NT2/D1 (cell line): Measurements from ENCODE around the gene SMTNL2.
"Not testable (repeated sequence)": the region's sequence is repeated elsewhere in the genome, so short reads cannot be mapped to it uniquely, and the experiment has no call there.

ENCODE experiments used
- DNase-seq: peaks from one replicate; pipeline ENCODE4 v3.0.0-alpha.2; 2011; ENCODE audit warnings: low read depth, low spot score
- H3K27me3 ChIP-seq: 2 replicates; pipeline ENCODE4 v1.6.0; 2011; ENCODE audit warnings: mild to moderate bottlenecking; ENCODE audit not compliant: insufficient read length, insufficient read depth
- H3K36me3 ChIP-seq: 2 replicates; pipeline ENCODE4 v1.6.1; 2011; ENCODE audit warnings: mild to moderate bottlenecking, low read length, mixed read lengths; ENCODE audit not compliant: insufficient read depth, insufficient read length
- H3K4me1 ChIP-seq: 2 replicates; pipeline ENCODE4 v1.5.1; 2011; ENCODE audit not compliant: insufficient read depth, insufficient read length
- H3K4me3 ChIP-seq: 2 replicates; pipeline ENCODE4 v1.5.1; 2011; ENCODE audit warnings: low read depth; ENCODE audit not compliant: insufficient read length
- H3K9ac ChIP-seq: 2 replicates; pipeline ENCODE4 v1.6.0; 2011; ENCODE audit warnings: low read depth; ENCODE audit not compliant: insufficient read length
- H3K9me3 ChIP-seq: 2 replicates; pipeline ENCODE4 v1.5.1; 2011; ENCODE audit warnings: mild to moderate bottlenecking, low read length; ENCODE audit not compliant: insufficient read depth
- SUZ12 ChIP-seq: IDR thresholded peaks from 2 replicates; pipeline ENCODE4 v1.6.1; 2011; ENCODE audit not compliant: insufficient read length, insufficient read depth; ENCODE audit errors: extremely low read depth
- YY1 ChIP-seq: IDR thresholded peaks from 2 replicates; pipeline ENCODE4 v1.6.1; 2011; ENCODE audit not compliant: insufficient read length, insufficient read depth
- ZNF274 ChIP-seq: IDR thresholded peaks from 2 replicates; pipeline ENCODE4 v1.6.1; 2011; ENCODE audit warnings: mild to moderate bottlenecking, low read depth, low read length

The SMTNL2 gene

DNA sequence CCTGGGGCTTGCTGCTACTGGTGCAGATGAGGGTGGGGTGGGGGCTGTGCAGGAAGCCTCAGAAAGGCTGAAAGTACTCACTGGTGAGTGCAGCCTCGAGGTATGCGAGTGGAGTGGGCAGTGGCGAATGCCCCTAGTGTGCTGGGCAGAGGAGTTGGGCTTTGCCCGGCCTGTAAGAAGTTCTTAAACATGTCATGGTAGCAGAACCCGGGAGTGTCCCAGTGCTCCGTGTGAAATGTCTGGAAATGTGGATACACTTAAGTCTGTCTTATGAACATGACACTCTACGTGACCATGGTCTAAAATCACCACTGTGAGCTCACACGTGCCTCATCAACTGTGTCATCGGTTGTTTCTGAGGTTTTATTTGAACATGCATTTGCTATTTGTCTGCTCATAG, 1.7 kb downstream of the SMTNL2 start:
- TF ChIP-seq SUZ12 = no peak
- no peak for TF ChIP-seq ZNF274
- TF ChIP-seq YY1 = no peak
- Histone ChIP-seq H3K36me3 (no peaks in the 10 kb centered on the region), H3K4me3 (no peak overlapping the region), H3K4me1 (peaks cover 27% of the 10 kb centered on the region), H3K27me3 (peaks cover 36% of the 10 kb centered on the region), H3K9ac (no peak overlapping the region), H3K9me3 (no peaks in the 10 kb centered on the region)
- no peak for DNase-seq

DNA sequence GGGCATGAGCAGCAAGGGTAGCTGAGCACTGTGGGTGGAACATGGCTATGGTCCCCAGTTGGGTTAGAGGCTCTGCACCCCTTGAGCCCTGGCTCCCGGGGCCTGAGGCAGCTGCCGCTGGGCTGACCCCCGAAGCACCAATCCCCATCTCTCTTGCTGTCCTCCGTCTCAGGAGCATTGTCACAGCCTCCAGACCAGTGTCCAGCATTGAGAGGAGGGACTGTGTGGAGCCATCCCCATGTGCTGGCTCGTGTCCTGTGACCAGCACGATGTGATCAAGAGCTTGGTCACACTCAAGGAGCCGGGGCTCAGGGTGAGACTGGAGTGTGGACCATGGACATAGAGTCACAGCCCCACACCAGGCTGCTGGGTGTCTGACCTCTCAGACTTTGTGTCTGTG, 2.9 kb downstream of the SMTNL2 start:
- no peak for TF ChIP-seq SUZ12
- no peak for TF ChIP-seq ZNF274
- no peak for TF ChIP-seq YY1
- H3K9ac ChIP-seq = no peak overlapping the region
- H3K9me3 ChIP-seq = no peaks in the 10 kb centered on the region
- H3K36me3 ChIP-seq = no peaks in the 10 kb centered on the region
- H3K4me1 ChIP-seq = peaks cover 20% of the 10 kb centered on the region
- no peak overlapping the region for H3K4me3 ChIP-seq
- DNase-seq = no peak
- peaks cover 36% of the 10 kb centered on the region for H3K27me3 ChIP-seq

DNA sequence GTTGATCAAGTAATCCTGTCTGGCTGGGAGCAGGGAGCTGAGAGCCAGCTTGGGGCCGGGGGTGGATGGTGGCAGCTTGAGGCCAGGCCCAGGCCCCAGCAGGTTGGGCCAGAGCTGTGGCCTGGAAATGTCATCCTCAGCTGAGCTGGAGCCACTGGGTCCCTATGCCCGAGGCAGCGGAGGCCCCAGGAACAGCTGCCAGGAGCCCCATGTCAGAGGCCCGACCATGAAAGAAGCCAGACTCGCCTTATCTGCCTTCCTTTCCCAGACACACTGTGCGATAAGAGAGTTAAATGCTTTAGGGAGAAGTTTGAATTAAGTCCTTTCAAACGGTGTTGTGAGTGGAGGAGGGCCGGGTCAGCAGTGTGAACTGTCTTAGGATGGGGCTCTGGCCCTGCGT, 3.5 kb downstream of the SMTNL2 start:
- Histone ChIP-seq H3K36me3 (no peaks in the 10 kb centered on the region), H3K9ac (no peak overlapping the region), H3K4me1 (peaks cover 14% of the 10 kb centered on the region), H3K4me3 (no peak overlapping the region), H3K9me3 (no peaks in the 10 kb centered on the region), H3K27me3 (peaks cover 36% of the 10 kb centered on the region)
- no peak for DNase-seq
- TF ChIP-seq SUZ12 (no peak), YY1 (no peak), ZNF274 (no peak)

DNA sequence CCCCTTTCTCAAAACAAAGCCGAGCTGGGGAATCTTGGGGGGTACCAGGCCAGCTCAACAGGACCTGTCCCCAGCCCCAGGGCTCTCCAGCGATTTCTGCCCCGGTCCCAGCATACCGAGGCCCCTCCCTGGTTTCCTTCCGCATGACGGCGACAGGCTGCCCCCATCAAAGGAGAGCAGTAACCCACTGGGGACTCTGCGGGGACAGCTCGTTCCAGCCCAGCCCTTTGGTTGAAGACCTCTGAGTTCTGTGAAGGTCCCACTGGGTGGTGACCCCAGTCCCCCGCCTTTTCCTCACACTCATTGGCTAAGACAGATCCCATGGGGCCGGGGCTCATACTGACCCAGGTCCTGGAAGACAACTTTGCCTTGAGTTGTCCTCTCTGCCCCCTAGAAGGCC, 4.1 kb downstream of the SMTNL2 start:
- H3K4me3 ChIP-seq = no peak overlapping the region
- H3K9ac ChIP-seq = no peak overlapping the region
- H3K36me3 ChIP-seq = no peaks in the 10 kb centered on the region
- H3K9me3 ChIP-seq = no peaks in the 10 kb centered on the region
- TF ChIP-seq SUZ12 = no peak
- no peak for TF ChIP-seq ZNF274
- no peak for TF ChIP-seq YY1
- peaks cover 30% of the 10 kb centered on the region for H3K27me3 ChIP-seq
- DNase-seq = no peak
- H3K4me1 ChIP-seq = peaks cover 14% of the 10 kb centered on the region

DNA sequence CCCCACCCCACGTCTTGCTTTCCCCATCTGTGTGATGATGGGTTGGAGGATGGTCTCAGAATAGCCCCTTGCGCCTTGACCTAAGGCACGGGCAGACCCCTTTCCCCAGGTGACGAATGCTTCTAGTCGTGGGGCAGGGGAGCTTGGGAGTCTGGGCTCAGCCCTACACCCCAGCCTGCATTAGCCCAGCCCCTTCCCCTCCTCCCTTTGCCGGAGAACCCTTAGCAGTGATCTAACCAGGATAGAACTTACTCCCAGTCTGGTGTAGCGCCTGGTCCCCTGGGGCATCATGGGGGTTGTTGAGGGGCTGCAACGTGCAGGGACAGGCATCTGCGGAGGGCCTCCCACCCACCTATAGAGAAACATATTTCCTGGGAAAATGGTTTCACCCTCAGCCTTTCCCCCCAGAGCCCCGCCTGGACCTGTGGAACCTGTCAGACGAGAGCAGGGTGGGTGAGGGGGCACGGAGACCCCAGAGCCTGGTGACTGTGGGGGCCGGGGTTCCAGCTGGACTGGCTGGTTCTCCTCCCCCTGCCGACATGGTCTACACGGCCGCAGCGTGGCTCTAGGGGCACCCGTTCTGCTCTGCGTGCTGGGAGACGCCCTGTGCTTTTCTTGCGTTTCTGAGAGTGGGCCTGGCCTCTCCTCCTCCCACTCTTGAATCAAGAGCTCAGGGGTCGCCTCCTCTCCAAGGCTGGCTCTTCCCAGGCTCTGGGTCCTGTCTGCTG, 4.7 kb downstream of the SMTNL2 start:
- Histone ChIP-seq H3K4me1 (peaks cover 10% of the 10 kb centered on the region), H3K4me3 (no peak overlapping the region)
- TF ChIP-seq ZNF274 (no peak), SUZ12 (no peak), YY1 (no peak)

DNA sequence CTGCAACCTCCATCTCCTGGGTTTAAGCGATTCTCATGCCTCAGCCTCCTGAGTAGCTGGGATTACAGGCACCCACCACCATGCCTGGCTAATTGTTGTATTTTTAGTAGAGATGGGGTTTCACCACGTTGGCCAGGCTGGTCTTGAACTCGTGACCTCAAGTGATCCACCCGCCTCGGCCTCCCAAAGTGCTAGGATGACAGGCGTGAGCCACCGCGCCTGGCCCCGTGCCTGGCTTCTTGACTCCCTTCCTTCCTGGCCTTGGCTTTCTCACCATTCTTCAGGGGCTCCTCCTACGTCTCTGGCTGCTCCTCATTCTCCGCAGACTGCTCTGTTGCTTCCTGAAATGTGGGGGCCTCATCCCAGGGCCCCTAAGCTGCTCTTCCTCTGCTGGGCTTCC, 5.7 kb downstream of the SMTNL2 start:
- H3K36me3 ChIP-seq, H3K4me3 ChIP-seq, H3K9me3 ChIP-seq, H3K9ac ChIP-seq, DNase-seq: not testable (repeated sequence)
- Histone ChIP-seq H3K27me3 (peaks cover 15% of the 10 kb centered on the region), H3K4me1 (peaks cover 12% of the 10 kb centered on the region)

More for the DNA sequence above, 4.7 kb downstream of the SMTNL2 start:
- peaks cover 24% of the 10 kb centered on the region for H3K27me3 ChIP-seq
- H3K9me3 ChIP-seq = no peaks in the 10 kb centered on the region
- no peak overlapping the region for H3K9ac ChIP-seq
- no peaks in the 10 kb centered on the region for H3K36me3 ChIP-seq
- DNase-seq = no peak

DNA sequence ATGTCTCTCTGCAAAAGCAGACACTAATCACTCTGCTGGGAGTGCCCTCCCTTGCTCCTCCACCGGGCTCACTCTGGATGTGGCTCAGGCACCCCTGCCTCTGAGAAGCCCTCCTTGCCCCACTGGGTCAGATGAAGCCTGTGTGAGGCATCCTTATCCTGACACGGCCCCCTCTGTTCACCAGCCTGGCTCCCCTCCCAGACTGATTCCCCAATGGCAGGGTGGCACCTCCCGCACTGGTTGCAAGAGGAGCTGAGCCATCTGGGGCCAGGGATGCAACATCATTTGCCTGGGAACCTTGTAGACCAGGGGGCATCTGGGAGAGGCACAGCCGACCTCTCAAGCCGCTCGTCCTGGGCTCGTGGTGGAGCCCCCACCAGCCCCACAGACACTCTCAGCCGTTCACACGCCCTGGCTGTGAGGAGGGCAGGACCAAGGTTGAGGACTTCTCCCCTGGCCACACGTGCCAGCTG, 6.7 kb downstream of the SMTNL2 start:
- TF ChIP-seq SUZ12 (no peak), YY1 (no peak)
- H3K27me3 ChIP-seq = peaks cover 6% of the 10 kb centered on the region
- H3K36me3 ChIP-seq = no peaks in the 10 kb centered on the region
- no peak overlapping the region for H3K9ac ChIP-seq
- no peak for DNase-seq
- H3K4me3 ChIP-seq = no peak overlapping the region
- H3K9me3 ChIP-seq = no peaks in the 10 kb centered on the region
- H3K4me1 ChIP-seq = peaks cover 9% of the 10 kb centered on the region

DNA sequence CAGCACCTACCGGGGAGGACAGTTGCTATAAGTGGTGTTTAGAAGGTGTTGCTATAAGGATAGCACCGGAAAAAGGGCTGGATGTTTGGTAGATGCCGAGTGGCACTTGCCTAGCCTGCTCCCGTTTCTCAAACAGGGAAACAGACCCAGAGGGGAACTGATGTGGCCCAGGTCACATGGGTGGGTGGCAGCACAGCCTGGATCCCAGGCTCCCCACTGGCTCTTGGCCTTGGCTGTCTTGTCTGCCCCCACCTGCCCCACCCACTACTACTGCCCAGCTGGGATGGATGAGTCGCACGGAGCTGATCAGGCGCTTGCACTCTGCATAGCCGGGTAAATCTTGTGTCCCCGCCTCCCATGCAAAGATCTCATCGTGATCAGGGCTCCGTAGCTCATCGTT, 7.2 kb downstream of the SMTNL2 start:
- Histone ChIP-seq H3K27me3 (peaks cover 2% of the 10 kb centered on the region), H3K36me3 (no peaks in the 10 kb centered on the region), H3K9me3 (no peaks in the 10 kb centered on the region), H3K4me3 (no peak overlapping the region), H3K9ac (no peak overlapping the region), H3K4me1 (peaks cover 9% of the 10 kb centered on the region)
- TF ChIP-seq ZNF274 = no peak
- no peak for TF ChIP-seq YY1
- no peak for TF ChIP-seq SUZ12
- no peak for DNase-seq
